NB4 (cell line): ENCODE results near the gene DOK6.

ENCODE experiments used
- DNase-seq: peaks from one replicate; pipeline ENCODE4 v3.0.0; 2010; ENCODE audit warnings: low read depth
- H3K4me3 ChIP-seq: one replicate; pipeline ENCODE4 v1.5.1; 2011; ENCODE audit warnings: mild to moderate bottlenecking, low read depth, low read length, moderate library complexity
- CTCF ChIP-seq: IDR thresholded peaks from one replicate; pipeline ENCODE4 v1.5.1; 2012; ENCODE audit warnings: low read depth, low read length
- MYC ChIP-seq: IDR thresholded peaks from 2 replicates; pipeline ENCODE4 v1.6.1; 2011; ENCODE audit warnings: low read depth, low read length
- POLR2A ChIP-seq: IDR thresholded peaks from 2 replicates; pipeline ENCODE4 v1.6.1; 2011; ENCODE audit warnings: mild to moderate bottlenecking; ENCODE audit not compliant: insufficient read length; ENCODE audit errors: extremely low read depth
- TF ChIP-seq, protein P1 (sequence below): IDR thresholded peaks from 2 replicates; pipeline ENCODE4 v1.6.1; 2011; ENCODE audit warnings: low read depth, low read length

The DOK6 gene

DNA sequence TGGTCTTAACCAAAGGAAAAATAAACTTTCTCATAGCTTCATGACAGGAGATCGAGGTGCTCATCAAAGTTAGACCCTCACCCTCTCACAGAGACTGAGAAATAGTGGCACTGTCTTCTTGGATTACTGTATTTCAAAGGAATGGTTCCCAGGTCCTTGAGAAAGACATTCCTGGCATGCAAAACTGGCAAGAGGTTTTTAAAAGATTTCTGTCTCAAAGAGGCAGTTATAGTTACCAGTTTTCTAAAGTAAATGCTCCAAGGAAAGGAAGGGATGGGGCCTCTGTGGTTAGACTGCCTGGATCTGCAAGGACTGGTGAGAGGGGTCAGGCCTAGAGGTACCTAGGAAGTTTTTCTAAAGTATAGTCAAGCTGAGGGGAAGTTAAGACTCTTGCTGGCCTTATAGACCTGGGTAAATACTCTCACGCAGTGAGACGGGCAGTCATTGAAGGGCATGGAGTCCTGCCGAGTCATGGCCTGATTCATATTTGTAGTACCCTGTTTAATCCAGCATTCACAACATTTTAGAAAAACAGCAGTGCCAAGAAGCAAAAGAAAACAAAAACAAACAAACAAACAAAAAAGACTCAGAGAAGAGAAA is 226.1 kb downstream of the DOK6 start:
- no peak for DNase-seq
- no peak for TF ChIP-seq CTCF
- TF ChIP-seq, protein P1, sequence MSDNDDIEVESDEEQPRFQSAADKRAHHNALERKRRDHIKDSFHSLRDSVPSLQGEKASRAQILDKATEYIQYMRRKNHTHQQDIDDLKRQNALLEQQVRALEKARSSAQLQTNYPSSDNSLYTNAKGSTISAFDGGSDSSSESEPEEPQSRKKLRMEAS: no peak
- no peak overlapping the region for H3K4me3 ChIP-seq

- DNase-seq: no peak
- no peak overlapping the region for H3K4me3 ChIP-seq
- no peak for TF ChIP-seq MYC
- TF ChIP-seq POLR2A: no peak
- TF ChIP-seq, protein P1: no peak
- TF ChIP-seq CTCF: no peak
These were observed 228.2 kb downstream of the DOK6 start for GRCh38 chr18:69628774-69629359.

DNA sequence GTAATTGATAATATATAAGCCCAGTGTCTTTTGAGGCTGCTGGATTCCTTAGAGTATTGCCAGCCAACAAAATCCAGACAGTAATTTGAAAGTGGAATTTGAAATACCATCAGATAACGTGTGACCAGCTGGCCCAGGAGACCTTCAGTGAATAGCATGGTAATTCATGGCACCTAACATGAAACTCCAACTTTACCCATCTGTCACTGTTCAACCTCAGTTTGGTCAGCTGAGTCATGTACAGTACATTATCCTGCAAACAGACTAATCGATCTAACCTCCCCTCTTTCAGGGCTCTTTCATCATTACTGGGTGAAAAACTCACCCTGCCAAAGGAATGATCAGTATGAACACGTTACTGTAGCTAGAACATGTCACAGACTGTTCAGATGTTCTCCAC is 230.6 kb downstream of the DOK6 start:
- no peak overlapping the region for H3K4me3 ChIP-seq
- TF ChIP-seq, protein P1: no peak
- TF ChIP-seq MYC: no peak
- no peak for TF ChIP-seq POLR2A
- TF ChIP-seq CTCF: no peak
- no peak for DNase-seq

- TF ChIP-seq MYC (no peak), POLR2A (no peak)
- TF ChIP-seq, protein P1: no peak
- no peak for DNase-seq
- no peak overlapping the region for H3K4me3 ChIP-seq
These were observed 234.8 kb downstream of the DOK6 start for GRCh38 chr18:69635482-69635881.

- H3K4me3 ChIP-seq: no peak overlapping the region
- TF ChIP-seq MYC (no peak), POLR2A (no peak), CTCF (no peak)
- TF ChIP-seq, protein P1: no peak
- peak; percentile 5 for DNase-seq
These were observed 236.0 kb downstream of the DOK6 start for GRCh38 chr18:69636529-69637301.

GRCh38 chr18:69638056-69638455 is 237.4 kb downstream of the DOK6 start:
- TF ChIP-seq, protein P1: no peak
- TF ChIP-seq POLR2A: no peak
- TF ChIP-seq MYC: no peak
- TF ChIP-seq CTCF: no peak
- no peak overlapping the region for H3K4me3 ChIP-seq
- no peak for DNase-seq
